Sigmoid colon (tissue), 7 donors: ENCODE data around the gene ACTG1. TPM values are rescaled to one million over a fixed set of nuclear protein-coding genes. Genes with fewer than 3 reads are reported as not detected.

ENCODE experiments used
- DNase-seq: peaks from one replicate; pipeline ENCODE4 v3.0.0-alpha.2; 2019
- H3K27ac ChIP-seq, 4 donors: fragments of 200-600 bp; sonication (generic); one replicate each; pipeline ENCODE4 v1.5.1; 2016 to 2019; ENCODE audit warnings: mild to moderate bottlenecking in 1 of 4
- H3K27me3 ChIP-seq, 3 donors: fragments of 200-600 bp; sonication (generic); one replicate each; pipeline ENCODE4 v1.5.1; 2019; ENCODE audit warnings: mild to moderate bottlenecking in 1 of 3
- H3K36me3 ChIP-seq, 4 donors: fragments of 200-600 bp; sonication (generic); one replicate each; pipeline ENCODE4 v1.5.1; 2016 to 2019
- H3K4me1 ChIP-seq, 4 donors: fragments of 200-600 bp; sonication (generic); one replicate each; pipeline ENCODE4 v1.5.1; 2017 to 2019
- H3K4me3 ChIP-seq, 4 donors: fragments of 200-600 bp; sonication (generic); one replicate each; pipeline ENCODE4 v1.5.1; 2017 to 2019; ENCODE audit warnings: mild to moderate bottlenecking in 2 of 4, moderate library complexity in 1 of 4
- H3K9me3 ChIP-seq, 4 donors: fragments of 200-600 bp in 3 of 4; sonication (generic) in 3 of 4; one replicate each; pipeline versions ENCODE4 v1.5.1 to v1.6.1; 2013 to 2019
- EP300 ChIP-seq, 4 donors: sonication (generic); formaldehyde crosslinking; IDR thresholded peaks; one replicate each; pipeline ENCODE4 v1.6.1; 2017; ENCODE audit warnings: antibody characterized with exemption in 4 of 4
- POLR2A ChIP-seq, 2 donors: fragments of 450-650 bp; IDR thresholded peaks; one replicate each; pipeline ENCODE4 v1.6.1; 2016; ENCODE audit warnings: antibody characterized with exemption in 2 of 2, mild to moderate bottlenecking in 2 of 2, moderate library complexity in 2 of 2
- POLR2AphosphoS5 ChIP-seq, 4 donors: sonication (generic); formaldehyde crosslinking; IDR thresholded peaks; one replicate each; pipeline ENCODE4 v1.6.1; 2017; ENCODE audit warnings: antibody characterized with exemption in 4 of 4
- WGBS, 2 donors: extraction: QIAGEN DNeasy Blood & Tissue Kit; methylation state at CpG; one replicate each; pipeline ENCODE4 v1.1.7; 2013; 5-methylcytosine and 5-hydroxymethylcytosine counted together
- intact Hi-C: fragments of 100-400 bp; cut with DNase I; formaldehyde crosslinking; loops from one replicate; pipeline ENCODE4 v1.15.1; 2023
- polyA plus RNA-seq, 3 donors: library from polyadenylated mRNA; stranded (reverse); fragments of 200-250 nt; gene quantifications; one replicate each; pipeline ENCODE4 v1.2.3, GENCODE V29; 2013
- total RNA-seq, 4 donors: library from RNA; depleted of rRNA; stranded (reverse); fragments of >200 nt; gene quantifications; one replicate each; pipeline ENCODE4 v1.1.0, GENCODE V29; 2016
- TF ChIP-seq, protein P1 (sequence below), 4 experiments: fragments of 450-650 bp in 3 of 4; fragments of 200-600 bp in 1 of 4; IDR thresholded peaks; one replicate each; pipeline ENCODE4 v1.5.1; 2016 to 2019; ENCODE audit warnings: antibody characterized with exemption in 4 of 4, mild to moderate bottlenecking in 3 of 4, moderate library complexity in 2 of 4
- donor health status: healthy with polysubstance abuse.
- donor health status: Bipolar disorder and iron deficiency.
- donor health status: healthy.

Gene ACTG1
- total and polyA plus RNA-seq, 7 donors, result 1,038 to 4,527 (median 2,003) TPM

DNA sequence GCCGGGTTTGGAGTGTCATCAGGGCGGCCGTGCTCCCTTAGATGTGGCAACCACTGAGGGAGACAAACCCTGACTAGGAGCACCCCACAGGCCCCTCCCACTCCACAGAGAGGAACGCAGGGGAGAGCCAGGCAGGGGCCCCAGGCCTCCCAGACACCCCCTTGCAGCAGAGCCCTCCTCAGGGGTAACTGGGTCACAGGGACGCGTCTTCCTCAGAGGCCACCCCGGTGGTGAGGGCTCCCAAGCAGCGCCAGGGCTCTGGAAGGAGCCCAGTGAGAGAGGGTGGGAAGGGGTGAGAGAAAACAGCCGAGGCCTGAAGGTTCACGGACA, 26.9 kb upstream of the ACTG1 start:
- intact Hi-C loops, result no loop called here
- H3K27me3 ChIP-seq, result peaks cover 19 to 33% (median 32%) of the 10 kb centered on the region in 3 donors
- no peak overlapping the region for H3K27ac ChIP-seq
- peaks cover 0 to 51% (median 31%) of the 10 kb centered on the region in 4 donors for H3K36me3 ChIP-seq
- peaks cover 0 to 15% (median 13%) of the 10 kb centered on the region in 4 donors for H3K4me1 ChIP-seq
- WGBS, 2 donors, result 85 to 87% methylated on average over 10 of the region's 10 CpGs
- H3K9me3 ChIP-seq, result no peaks in the 10 kb centered on the region
- H3K4me3 ChIP-seq, result no peak overlapping the region
- no peak for TF ChIP-seq EP300 (IDR thresholded peaks at IDR 0.05)
- TF ChIP-seq, protein P1, sequence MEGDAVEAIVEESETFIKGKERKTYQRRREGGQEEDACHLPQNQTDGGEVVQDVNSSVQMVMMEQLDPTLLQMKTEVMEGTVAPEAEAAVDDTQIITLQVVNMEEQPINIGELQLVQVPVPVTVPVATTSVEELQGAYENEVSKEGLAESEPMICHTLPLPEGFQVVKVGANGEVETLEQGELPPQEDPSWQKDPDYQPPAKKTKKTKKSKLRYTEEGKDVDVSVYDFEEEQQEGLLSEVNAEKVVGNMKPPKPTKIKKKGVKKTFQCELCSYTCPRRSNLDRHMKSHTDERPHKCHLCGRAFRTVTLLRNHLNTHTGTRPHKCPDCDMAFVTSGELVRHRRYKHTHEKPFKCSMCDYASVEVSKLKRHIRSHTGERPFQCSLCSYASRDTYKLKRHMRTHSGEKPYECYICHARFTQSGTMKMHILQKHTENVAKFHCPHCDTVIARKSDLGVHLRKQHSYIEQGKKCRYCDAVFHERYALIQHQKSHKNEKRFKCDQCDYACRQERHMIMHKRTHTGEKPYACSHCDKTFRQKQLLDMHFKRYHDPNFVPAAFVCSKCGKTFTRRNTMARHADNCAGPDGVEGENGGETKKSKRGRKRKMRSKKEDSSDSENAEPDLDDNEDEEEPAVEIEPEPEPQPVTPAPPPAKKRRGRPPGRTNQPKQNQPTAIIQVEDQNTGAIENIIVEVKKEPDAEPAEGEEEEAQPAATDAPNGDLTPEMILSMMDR (IDR thresholded peaks at IDR 0.05), result no peak
- TF ChIP-seq POLR2AphosphoS5 (IDR thresholded peaks at IDR 0.05), result no peak
- TF ChIP-seq POLR2A (IDR thresholded peaks at IDR 0.05), result no peak
- DNase-seq, result no peak

DNA sequence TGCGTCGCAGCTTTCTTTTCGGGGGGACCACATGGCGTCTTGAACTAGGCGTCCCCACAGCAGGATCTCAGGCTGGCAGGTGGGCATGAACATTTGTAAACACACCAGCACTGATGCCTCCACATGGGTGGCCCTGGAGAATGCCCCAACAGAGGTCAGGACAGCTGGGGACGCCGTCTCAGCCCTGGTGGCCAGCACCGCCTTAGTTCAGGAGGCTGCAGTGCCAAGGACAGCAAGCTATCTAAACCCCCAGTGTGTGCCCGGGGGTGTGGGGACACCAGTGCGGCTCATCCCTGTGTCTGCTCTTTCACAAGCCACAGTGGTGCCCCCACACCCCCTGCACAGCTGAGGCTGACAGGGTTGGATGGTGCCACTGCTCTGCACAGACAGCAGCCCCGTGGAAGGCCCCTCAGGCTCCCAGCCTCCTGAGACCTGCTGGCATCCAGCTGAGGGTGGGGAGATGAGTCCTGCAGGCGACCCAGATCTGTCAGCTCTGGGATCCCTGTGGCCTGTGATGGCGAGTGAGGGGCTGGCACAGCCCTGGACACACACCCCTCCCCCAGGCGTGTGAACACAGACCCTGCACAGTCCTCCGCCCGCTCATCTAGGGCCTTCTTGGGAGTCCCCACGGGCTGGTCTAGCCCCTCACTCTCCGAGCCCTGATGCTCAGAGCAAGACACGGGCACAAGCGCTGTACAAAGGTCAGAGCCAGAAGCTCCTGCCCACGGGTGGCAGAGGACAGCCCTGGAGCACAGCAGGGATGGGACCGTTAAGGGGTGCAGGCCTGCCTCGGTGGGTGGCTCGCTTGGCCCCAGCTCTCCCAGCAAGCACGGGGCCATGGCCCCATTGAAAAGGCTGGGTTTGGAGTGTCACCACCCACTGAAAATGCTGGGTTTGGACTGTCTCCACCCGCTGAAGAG, 26.3 kb upstream of the ACTG1 start:
- Histone ChIP-seq H3K4me3 (no peak overlapping the region), H3K4me1 (peaks cover 0 to 15% (median 13%) of the 10 kb centered on the region in 4 donors), H3K9me3 (no peaks in the 10 kb centered on the region), H3K36me3 (peaks cover 0 to 45% (median 28%) of the 10 kb centered on the region in 4 donors), H3K27me3 (peaks cover 19 to 39% (median 38%) of the 10 kb centered on the region in 3 donors), H3K27ac (no peak overlapping the region)
- DNase-seq, result no peak
- intact Hi-C loops, result no loop called here
- 87 to 89% methylated on average over 26 of the region's 26 CpGs for WGBS, 2 donors
- TF ChIP-seq EP300 (IDR thresholded peaks at IDR 0.05) (no peak), POLR2AphosphoS5 (IDR thresholded peaks at IDR 0.05) (no peak), POLR2A (IDR thresholded peaks at IDR 0.05) (no peak)
- TF ChIP-seq, protein P1 (IDR thresholded peaks at IDR 0.05), result no peak

DNA sequence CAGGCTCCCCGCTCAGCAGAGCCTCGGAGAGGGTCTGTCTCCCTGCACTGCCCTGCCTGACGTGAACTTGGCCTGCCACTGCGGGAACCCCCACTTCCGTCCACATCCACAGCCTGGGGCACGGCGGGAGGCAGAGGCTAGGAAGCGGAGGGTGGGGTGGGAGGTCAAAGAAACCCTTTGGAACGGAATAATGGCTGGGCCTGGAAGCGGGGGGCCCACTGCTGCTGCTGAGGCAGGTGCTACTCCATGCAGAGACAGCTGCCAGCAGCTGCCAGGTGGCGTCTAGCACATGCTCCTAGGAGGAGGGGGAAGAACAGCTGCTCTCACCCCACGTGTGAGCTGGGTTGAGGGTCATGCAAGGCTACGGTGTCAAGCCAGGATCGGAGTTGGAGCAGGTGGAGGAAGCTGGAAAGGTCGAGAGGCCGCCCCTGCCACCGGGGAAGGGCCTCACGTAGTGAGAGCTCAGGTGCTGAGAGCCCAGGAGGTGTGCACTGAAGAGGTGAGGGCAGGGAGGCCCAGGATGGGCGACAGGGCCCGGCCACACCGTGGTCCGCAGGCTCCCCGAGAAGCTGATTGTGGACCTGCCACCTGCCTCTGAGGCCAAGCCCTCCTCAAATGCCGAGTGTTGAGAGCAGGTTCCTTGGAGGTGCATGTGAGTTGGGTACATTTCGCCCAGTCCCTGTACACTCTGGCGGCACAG, 25.4 kb upstream of the ACTG1 start:
- Histone ChIP-seq H3K4me1 (peaks cover 0 to 15% (median 13%) of the 10 kb centered on the region in 4 donors), H3K27ac (no peak overlapping the region), H3K9me3 (no peaks in the 10 kb centered on the region), H3K27me3 (peaks cover 19 to 43% (median 42%) of the 10 kb centered on the region in 3 donors), H3K4me3 (no peak overlapping the region), H3K36me3 (peaks cover 0 to 36% (median 19%) of the 10 kb centered on the region in 4 donors)
- intact Hi-C loops, result no loop called here
- WGBS, 2 donors, result 31 to 62% methylated on average over 26 of the region's 26 CpGs
- DNase-seq, result no peak
- TF ChIP-seq EP300 (IDR thresholded peaks at IDR 0.05), result no peak
- TF ChIP-seq, protein P1 (IDR thresholded peaks at IDR 0.05), result peak in 1 of 4 experiments; percentile 1

DNA sequence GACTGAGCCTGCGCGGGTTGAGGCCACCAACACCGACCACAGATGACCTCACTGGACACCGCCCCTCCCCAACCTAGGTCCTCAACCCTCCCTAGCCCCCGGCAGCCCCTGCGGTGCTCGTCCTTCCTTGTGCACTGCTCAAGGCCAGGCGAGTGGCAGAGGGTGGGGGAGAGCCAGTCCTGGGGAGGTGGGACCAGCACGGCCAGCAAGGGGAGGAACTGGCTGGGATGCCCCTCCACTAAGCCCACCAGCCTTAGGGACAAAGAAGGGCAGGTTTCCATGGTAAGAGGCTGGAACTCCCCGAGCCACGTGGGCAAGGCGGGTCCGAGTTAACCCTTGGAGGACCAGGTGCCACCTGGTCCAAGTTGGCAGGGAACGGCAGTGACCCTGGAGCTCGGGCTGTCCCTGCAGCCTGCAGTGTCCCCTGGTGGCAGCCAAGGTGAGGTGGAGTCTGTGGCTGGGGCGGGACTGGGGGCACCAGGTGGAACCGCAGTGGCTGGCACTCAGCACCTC, 24.8 kb upstream of the ACTG1 start:
- Histone ChIP-seq H3K4me1 (peaks cover 0 to 15% (median 13%) of the 10 kb centered on the region in 4 donors), H3K9me3 (no peaks in the 10 kb centered on the region), H3K27ac (no peak overlapping the region), H3K36me3 (peaks cover 0 to 30% (median 16%) of the 10 kb centered on the region in 4 donors), H3K27me3 (peaks cover 19 to 43% (median 42%) of the 10 kb centered on the region in 3 donors), H3K4me3 (no peak overlapping the region)
- TF ChIP-seq POLR2AphosphoS5 (IDR thresholded peaks at IDR 0.05) (peak in 2 of 4 donors; percentile 11 to 22), EP300 (IDR thresholded peaks at IDR 0.05) (no peak), POLR2A (IDR thresholded peaks at IDR 0.05) (no peak)
- TF ChIP-seq, protein P1 (IDR thresholded peaks at IDR 0.05), result peak; percentile 18 to 68 (median 42)
- DNase-seq, result no peak
- 8 to 14% methylated on average over 17 of the region's 17 CpGs for WGBS, 2 donors
- intact Hi-C loops, result no loop called here
